Right ventricle myocardium superior (tissue), 1 donor: ENCODE data around the gene MAN2B1. TPM values are rescaled to one million over a fixed set of nuclear protein-coding genes. Genes with fewer than 3 reads are reported as not detected.
"Not testable (repeated sequence)": the region's sequence is repeated elsewhere in the genome, so short reads cannot be mapped to it uniquely, and the experiment has no call there.

Source experiments
- ATAC-seq: fragments of 200-7000 bp; cut with Tn5 transposase; one replicate; pipeline ENCODE4 v1.9.1; 2020; ENCODE audit warnings: mild to moderate bottlenecking; ENCODE audit not compliant: poor library complexity
- DNase-seq: peaks from one replicate; pipeline ENCODE4 v3.0.0-alpha.2; 2020
- intact Hi-C: fragments of 100-400 bp; cut with DNase I; formaldehyde crosslinking; loops from one replicate; pipeline ENCODE4 v1.11.2; 2022
- total RNA-seq: library from RNA; stranded (reverse); fragmentation: NEBNext Ultra II Directional; extraction: Animal tissue kit (Norgen Biotek cat#: 25700); gene quantifications from one replicate; pipeline ENCODE4 v1.2.1, GENCODE V29; 2021
- donor health status: DM: no; HTN: yes; CAD: no; lungs with severe emphysema.

The MAN2B1 gene
- total RNA-seq, 1 donor from 2014 or later = 33.2 TPM

DNA sequence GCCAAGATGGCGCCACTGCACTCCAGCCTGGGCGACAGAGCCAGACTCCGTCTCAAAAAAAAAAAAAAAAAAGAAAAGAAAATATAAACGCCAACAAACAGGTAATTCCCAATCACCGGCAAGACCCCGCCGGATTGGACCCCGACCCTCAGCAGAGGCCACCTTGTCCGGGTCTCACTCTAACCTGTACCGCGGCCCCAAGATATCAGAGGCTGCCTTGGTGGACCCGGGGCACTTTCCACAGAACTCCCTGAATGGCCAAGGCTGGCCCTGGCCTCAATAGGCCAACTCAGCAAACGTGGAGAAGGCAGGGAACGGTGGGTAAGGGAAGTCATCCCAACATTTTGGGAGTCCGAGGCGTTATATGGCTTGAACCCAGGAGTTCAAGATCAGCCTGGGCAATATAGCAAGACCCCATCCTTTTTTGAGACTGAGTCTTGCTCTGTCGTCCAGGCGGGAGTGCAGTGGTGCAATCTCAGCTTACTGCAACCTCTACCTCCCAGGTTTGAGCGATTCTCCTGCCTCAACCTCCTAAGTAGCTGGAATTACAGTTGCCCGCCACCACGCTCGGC is 27.8 kb downstream of the MAN2B1 start:
- intact Hi-C loops = no loop called here
- ATAC-seq = no peak
- DNase-seq = no peak

DNA sequence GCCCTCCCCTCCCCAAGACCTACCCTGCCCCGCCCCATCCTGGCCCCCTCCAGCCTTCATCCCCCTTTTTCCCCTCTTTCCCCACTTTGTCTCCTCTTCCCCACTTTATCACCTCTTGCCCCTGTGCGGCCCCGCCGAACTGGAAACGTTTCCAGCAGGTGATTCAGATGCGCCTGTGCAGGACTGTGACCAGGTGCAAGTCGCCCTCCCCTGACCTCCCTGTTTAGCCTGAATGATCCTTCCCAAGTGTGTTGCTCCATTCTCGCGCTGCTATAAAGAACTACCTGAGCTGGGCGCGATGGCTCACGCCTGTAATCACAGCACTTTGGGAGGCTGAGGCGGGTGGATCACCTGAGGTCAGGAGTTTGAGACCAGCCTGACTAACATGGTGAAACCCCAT is 29.9 kb downstream of the MAN2B1 start:
- DNase-seq = no peak
- intact Hi-C loops = no loop called here
- ATAC-seq = no peak

DNA sequence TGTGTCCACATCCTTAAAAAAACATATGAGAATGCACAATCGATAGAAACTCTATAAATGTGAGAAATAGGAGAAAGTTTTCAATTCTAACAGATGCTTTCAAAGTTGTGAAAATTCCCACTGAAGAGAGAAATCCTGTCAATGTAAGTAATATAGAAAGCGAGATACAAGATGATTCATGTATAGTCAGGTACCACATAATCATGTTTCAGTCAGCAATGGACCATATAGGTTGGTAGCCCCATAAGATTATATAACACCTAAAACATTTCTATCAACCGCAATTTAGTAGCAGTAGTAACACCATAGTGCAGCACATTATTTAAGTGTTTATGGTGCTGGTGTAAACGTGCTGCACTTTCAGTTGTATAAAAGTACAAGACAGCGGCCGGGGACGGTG is 37.3 kb downstream of the MAN2B1 start:
- DNase-seq = no peak
- no peak for ATAC-seq
- intact Hi-C loops = no loop called here

DNA sequence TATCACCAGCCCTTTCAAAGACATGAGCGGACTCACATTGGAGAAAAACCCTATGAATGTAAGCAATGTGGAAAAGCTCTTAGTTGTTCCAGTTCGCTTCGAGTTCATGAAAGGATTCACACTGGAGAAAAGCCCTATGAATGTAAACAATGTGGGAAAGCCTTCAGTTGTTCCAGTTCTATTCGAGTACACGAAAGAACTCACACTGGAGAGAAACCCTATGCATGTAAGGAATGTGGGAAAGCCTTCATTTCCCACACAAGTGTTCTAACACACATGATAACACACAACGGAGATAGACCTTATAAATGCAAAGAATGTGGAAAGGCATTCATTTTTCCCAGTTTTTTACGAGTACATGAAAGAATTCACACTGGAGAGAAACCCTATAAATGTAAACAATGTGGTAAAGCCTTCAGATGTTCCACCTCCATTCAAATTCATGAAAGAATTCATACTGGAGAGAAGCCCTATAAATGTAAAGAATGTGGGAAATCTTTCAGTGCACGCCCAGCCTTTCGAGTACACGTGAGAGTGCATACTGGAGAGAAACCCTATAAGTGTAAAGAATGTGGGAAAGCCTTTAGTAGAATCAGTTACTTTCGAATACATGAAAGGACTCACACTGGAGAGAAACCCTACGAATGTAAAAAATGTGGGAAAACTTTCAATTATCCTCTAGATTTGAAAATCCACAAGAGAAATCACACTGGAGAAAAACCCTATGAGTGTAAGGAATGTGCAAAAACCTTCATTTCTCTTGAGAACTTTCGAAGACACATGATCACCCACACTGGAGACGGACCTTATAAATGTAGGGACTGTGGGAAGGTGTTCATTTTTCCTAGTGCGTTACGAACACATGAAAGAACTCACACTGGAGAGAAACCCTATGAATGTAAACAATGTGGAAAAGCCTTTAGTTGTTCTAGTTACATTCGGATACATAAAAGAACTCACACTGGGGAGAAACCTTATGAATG is 38.2 kb downstream of the MAN2B1 start:
- ATAC-seq (no peak), DNase-seq (no peak)
- intact Hi-C loops = no loop called here

DNA sequence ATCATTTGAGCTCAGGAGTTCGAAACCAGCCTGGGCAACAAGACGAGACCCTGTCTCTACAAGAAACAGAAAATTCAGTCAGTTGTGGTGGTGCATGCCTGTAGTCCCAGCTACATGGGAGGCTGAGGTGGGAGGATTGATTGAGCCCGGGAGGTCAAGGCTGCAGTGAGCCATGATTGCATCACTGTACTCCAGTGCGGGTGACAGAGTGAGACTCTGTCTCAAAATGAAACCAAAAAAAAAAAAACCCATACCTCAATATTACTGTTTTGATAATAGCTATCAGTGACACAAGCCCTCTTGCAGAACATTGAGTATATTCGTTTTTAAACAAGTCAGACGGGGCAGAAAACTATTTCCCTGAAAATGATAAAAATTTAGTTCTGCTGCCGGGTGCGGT is 39.6 kb downstream of the MAN2B1 start:
- DNase-seq (no peak), ATAC-seq (no peak)
- intact Hi-C loops = no loop called here

DNA sequence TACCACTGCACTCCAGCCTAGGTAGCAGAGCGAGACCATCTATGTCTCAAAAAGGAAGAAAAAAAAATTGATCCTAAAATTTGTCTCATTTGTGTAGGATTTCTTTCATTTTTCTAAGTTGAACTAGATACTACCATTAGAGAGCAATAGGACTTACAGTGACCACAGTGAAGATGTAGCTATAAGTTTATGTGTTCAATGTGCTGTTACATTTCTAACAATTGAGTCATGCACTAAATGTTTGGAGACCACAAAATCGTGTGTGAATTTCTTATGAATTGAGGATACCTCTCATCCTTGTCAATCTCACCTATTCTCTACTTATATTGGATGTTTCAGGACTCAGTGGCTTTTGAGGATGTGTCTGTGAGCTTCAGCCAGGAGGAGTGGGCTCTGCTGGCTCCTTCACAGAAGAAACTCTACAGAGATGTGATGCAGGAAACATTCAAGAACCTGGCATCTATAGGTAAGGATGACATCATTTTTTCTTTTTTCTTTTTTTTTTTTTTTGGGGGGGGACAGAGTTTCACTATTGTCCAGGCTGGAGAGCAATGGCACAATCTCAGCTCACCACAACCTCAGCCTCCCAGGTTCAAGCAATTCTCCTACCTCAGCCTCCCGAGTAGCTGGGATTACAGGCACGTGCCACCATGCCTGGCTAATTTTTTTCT is 43.0 kb downstream of the MAN2B1 start:
- DNase-seq (no peak), ATAC-seq (no peak)
- intact Hi-C loops = no loop called here

DNA sequence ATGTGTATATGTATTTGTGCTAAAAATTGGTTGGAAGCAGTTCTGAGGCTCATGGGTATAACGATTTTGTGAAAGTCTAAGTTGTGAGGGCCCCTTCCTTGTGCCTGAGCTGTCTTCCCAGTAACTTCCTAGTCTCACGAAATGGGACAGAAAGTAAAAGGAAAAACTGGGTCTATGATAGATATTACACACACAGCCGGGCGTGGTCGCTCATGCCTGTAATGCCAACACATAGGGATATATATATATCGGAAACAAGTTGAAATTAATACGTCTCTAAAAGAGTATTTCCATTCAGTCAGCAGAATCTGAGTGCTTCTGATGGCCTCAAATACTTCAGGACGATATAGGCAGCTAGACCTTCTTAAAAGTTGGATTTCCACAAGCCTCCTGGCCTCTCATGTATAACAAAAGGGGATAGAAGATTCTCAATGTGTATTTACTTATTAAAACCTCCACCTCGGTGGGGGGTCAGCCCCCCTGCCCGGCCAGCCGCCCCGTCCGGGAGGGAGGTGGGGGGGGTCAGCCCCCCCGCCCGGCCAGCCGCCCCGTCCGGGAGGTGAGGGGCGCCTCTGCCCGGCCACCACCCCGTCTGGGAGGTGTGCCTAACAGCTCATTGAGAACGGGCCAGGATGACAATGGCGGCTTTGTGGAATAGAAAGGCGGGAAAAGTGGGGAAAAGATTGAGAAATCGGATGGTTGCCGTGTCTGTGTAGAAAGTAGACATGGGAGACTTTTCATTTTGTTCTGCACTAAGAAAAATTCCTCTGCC is 45.1 kb downstream of the MAN2B1 start:
- intact Hi-C loops, DNase-seq, ATAC-seq: not testable (repeated sequence)

DNA sequence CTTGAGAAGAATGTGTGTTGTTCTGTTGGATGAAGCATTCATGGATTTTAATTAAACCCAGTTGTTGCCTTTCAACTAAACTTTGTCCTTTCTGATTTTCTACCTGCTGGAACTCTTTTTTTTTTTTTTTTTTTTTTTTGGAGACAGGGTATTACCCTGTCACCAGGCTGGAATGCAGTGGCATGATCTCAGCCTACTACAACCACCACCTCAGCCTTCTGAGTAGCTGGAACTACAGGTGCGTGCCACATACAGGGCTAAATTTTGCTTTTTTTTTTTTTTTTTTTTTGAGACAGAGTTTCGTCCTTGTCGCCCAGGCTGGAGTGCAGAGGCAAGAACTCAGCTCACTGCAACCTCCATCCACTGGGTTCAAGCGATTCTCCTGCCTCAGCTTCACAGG is 48.9 kb downstream of the MAN2B1 start:
- DNase-seq (no peak), ATAC-seq (no peak)
- intact Hi-C loops = no loop called here

DNA sequence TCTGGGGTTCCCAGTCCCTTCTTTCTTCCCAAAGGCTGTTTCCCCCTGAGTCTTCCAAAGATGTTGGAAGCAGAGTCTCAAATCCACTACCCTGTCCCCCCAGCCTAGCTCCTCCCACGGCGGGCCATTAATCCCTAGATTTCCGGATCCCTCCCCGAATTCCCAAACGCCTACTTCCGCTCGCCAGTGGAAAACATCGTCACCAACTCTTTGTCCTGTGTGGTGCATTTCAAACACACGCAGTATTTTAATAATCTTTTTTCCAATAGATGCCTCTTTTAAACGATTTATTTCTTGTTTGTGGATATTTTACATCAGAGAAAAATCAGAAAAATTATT is 55.2 kb downstream of the MAN2B1 start:
- DNase-seq (peak; percentile 77), ATAC-seq (peak; percentile 84)
- intact Hi-C loops = no loop called here

DNA sequence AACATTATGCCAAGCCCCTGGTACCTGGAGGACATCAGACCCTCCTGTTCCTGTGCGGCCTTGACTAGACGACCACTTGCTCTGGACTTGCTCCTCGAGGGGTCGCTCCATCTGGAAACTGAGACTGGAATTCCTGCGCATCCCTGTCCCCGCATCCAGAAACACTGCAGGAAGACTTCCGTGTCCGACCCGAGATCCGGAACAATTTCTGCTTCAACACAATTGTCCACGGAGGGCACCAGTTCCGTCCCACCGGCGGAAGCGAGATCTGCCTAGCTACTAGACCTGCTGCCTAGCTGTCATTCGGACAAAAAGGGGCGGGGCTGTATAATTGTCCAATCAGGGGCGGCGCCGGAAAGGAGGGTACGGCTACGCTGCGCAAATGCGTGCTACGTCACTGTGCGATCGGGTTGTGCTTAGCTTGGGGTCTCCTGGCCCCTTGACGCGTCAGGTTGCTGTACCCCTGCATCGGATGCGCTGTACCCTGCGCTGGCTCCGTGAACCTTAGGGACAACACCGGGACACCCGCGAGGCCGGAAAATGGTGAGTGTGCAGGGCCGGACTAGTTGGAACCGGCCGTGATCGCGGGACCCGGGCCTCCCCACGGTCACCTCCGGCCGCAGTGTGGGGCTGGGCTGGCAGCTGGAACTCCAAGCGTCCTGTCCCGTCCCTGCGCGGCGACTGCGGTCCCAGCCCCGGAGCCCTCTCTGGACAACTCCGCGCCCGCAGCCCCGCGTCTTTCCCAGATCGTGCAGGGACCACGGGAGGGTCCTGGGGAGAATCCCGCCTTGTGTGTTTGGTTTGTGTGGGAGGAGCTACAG is 55.8 kb downstream of the MAN2B1 start, which contains the start of the genes ZNF490 and ZNF791:
ZNF490 (minus strand) TSS at position 274 of the 821 bp plus-strand sequence; CDS start at position 141, 133 bp downstream.
ZNF791 (plus strand) TSS at position 381 of the 821 bp plus-strand sequence; CDS start at position 541, 160 bp downstream.
- intact Hi-C loops = no loop called here
- DNase-seq (peak; percentile 99), ATAC-seq (peak; percentile 99)

DNA sequence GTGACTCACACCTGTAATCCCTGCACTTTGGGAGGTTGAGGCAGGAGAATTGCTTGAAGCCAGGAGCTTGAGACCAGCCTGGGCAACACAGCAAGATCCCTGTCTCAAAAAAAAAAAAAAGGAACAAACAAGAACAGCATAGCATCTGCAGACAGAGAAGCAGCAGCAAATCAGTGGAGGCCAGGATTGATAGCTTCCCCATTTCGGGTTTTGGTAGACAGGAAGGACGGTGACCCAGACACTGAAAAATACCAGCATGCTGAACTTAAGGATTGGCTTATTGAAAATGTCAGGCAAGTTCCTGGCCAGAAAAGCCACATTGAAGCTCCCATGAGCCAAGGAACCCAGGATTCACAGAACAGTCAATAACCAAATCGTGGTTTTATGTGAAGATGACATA is 58.9 kb downstream of the MAN2B1 start:
- DNase-seq (no peak), ATAC-seq (no peak)
- intact Hi-C loops = no loop called here

DNA sequence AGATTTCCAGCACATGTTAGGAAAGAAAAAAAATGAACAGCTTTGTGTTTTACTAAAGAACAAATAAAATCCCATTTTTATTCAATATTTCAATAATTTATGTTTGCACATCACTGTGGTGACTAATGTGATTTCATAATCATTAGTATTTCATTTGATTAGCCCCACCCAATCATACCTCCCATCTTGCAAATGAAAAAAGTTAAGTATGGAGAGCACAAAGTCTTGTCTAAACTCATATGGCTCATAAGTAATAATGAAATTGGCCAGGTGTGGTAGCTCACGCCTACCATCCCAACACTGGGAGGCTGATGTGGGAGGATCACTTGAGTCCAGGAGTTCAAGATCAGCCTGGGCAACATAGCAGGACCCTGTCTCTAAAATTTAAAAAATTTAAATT is 59.7 kb downstream of the MAN2B1 start:
- intact Hi-C loops = no loop called here
- no peak for DNase-seq
- no peak for ATAC-seq

DNA sequence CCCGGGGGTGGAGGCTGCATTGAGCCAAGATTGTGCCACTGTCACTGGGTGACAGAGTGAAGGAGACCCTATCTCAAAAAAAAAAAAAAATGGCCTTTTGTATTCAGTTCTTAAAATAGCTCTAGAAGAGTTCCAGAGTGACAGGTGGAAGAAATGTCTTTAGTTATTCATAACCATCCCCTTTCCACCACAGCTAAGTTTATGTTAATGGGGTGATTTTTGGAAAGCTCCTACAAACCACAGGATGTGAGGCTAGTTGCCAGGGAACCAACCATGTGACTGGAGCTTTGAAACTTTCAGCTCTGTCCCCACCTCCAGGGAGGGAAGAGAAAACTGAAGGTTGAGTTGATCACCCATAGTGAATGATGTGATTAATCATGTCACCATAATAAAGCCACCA is 62.8 kb downstream of the MAN2B1 start:
- no peak for DNase-seq
- no peak for ATAC-seq
- intact Hi-C loops = no loop called here

DNA sequence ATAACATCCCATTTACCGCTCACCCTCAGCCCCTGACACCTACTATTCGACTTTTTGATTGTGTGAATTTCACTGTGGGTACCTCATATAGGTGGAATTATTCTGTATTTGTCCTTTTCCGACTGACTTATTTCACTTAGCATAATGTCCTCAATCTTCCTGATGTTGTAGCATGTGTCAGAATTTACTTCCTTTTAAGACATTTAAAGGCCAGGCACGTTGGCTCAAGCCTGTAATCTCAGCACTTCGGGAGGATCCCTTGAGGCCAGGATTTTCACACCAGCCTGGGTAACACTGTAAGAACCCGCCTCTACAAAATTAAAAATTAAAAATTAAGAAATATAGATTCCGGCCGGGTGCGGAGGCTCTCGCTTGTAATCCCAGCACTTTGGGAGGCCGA is 68.9 kb downstream of the MAN2B1 start:
- intact Hi-C loops = no loop called here
- ATAC-seq = no peak
- DNase-seq = no peak

DNA sequence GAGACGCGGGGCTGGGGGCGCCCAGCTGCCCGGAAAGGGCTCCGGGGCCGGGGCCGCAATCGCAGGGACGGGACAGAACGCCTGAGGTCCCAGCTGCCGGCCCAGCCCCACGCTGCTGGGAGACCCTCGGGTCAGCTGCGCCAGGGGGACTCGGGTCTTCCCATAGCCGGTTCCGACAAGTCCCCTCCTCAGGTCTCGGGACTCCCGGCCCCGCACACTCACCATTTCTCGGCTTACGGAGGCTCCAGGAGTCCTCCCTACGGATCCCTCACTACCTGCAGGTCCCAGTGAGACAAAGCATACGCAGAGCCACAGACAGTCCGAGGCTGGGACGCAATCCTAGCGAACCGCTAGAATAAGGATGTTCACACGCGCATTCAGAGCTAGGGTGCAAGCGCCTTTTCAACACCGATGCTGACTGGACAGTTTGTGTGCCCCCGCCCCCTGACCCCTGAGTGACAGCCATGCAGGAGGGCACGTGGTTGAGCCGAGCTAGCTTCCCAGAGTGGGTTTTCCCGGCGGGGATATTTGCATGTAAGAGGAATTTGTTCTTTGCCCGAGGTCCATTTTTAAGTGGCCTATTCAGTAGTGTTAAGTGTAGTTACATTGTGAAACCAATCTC is 69.5 kb downstream of the MAN2B1 start:
- ATAC-seq (no peak), DNase-seq (no peak)
- intact Hi-C loops = no loop called here
